ENCODE measurements around the gene FAM25G.

The FAM25G gene

DNA sequence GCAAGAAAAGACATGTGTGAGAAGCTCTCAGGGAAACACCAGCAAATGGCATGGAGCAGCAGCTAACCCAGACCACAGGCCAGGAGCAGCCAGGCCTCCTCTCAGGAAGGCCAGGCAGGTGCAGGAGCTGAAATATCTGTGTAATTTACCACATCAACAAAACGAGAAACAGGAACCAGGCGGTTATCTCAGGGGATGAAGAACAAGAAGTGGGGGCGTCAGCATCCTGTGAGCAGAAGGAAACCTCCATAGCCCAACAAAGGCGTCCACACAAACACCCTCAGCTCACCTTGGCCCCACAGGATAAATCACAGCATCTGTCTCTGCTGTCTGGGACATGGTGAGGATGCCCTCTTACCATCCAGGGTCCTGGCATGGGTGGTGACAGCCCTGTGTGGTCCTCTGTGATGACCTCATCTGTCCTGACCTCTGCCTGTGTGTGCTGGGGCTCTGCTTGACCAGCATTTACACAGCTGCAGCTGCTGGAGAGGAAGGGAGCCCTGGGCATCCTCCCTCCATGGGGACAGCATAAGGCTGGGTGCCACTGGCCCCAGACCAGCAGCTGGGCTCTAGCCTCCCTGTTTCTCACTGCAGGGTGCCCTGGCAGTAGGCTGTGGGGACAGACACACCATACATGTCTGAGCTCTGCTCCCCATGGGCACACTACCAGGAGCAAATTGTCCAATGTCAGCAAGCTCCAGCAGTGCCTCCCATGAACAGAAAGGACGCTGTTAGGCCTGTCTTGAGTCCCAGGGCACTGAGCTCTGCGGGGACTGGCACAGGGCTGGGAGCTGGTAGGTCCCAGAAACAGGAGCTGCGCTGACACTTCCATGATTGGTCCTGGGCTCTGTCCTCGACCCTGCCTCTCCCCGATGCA lies 42.2 kb downstream of the FAM25G start:
- DNase-seq (ENCODE audit: low spot score), result no peak

DNA sequence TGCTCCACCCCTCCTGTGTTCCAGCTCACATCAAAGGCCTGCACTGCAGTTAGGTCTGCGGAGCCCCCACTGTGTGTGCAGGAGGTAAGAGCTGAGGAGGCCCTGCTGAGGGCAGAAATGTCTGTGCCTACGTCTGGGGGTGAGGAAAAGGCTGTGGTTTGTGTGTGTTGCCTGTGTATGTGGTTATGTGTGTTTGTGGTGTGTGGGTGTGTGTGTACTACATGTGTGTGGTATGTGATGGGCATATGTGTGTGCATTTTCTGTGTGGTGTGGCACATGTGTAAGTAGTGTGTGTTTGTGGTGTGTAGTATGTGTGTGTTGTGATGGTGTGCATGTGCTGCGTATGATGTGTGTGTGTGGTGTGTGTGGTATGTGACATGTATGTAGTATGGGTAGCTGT lies 43.8 kb downstream of the FAM25G start:
- no peak for DNase-seq (ENCODE audit: low spot score)

DNA sequence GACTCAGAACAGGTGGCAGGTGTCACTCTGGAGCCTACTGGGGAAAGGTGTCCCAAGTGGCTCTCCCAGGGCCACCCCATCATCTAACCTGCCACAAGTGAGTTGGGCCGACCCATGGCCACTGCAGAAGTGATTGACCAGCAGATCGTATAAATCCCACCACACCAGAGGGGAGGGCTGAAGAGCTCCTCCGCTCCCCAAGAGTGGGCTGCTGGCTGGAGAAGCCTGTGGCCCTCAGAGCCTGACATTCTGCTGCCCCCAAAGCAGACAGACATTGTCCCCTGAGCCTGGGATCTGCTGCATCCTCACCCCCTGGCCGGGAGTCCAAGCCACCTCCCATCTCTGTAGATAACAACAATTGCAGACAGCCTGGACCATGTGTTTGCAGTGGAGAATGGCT lies 44.3 kb downstream of the FAM25G start:
- no peak for DNase-seq (ENCODE audit: low spot score)

DNA sequence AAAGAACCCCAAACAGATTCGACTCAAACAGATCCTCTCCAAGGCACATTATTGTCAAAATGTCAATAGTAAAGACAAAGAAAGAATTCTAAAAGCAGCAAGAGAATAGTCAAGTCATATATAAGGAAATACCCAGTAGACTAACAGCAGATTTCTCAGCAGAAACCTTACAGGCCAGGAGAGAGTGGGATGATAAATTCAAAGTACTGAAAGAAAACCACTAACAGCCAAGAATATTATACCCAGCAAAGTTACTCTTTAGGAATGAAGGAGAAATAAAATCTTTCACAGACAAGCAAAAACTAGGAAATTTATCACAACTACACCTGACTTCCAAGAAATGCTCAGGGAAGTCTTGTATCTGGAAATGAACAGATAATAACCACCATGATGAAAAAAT lies 45.8 kb downstream of the FAM25G start:
- DNase-seq (ENCODE audit: low spot score), result no peak

DNA sequence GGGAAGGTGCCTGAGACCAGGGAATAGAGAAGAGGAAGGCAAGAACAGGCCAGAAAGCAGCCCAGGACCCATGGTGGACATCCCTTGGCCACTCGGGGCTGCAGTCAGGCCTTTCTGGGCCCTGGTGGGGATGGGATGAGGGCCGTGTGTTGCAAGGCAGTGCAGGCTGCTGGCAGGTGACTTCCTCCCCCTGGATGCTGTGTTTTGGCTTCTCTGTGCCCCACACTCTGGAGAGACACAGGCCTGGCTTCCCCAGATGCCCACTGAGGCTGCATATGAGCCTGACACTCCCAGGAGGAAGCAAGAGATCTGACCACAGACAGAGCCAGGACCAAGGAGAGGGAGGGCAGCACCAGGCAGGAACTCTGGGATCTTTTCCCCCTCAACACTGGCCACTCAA lies 47.5 kb downstream of the FAM25G start:
- DNase-seq (ENCODE audit: low spot score), result no peak

DNA sequence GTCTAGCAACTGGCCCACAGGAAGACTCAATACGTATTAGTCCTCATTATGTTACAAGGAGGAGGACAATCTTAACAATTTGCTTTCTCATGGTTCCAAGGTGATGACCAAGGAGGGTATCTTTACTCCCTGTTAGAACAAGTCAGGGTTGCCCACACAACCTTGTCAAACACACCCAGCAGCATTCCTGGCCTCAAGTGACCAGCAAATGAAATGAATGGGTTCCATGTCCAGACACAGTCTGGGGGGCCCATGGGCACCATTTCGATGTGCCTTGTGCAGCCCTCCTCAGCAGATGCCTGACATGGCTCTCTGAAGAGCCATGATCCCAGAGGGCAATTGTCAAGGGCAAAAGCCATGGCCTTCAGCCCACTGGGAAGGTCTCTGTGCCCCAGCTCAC lies 48.4 kb downstream of the FAM25G start:
- DNase-seq (ENCODE audit: low spot score), result no peak

DNA sequence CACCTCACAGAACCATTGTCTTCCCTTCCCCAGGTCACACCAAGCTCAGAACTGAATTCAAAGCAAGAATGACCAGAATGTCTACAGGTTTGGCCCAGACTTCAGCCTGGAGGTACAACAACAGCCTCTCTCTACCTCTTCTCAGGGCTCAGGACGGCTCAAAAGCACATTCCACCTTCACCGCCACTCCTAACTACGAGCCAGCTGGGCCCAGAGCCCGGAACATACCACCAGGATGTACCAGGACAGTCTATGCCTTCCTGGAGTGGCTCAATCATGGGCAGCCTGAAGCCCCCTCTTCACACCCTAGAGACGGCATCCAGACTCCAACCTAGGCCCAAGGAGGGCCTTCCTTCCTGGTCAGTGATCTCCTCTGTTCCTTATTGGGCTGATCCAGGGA lies 49.1 kb downstream of the FAM25G start:
- no peak for DNase-seq (ENCODE audit: low spot score)

DNA sequence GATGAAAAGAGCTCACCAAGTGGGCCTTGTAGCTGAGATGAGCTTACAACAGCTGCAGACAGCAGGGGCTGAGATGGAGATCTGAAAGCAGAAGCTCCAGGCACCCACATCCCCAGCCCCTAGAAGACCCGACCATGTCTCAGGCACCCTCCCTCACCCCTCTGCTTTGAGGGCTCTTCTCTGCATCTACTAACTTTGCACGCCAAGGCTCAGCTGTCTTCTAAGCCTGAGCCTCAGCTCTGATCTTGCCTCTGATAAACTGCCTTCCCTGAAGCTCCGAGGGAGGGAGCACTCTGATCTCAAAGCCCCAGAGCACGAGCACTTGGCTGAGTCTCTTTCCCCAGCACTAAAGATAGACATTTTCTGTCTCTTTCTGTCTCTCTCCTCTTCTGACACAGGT lies 49.6 kb downstream of the FAM25G start:
- DNase-seq (ENCODE audit: low spot score), result no peak

DNA sequence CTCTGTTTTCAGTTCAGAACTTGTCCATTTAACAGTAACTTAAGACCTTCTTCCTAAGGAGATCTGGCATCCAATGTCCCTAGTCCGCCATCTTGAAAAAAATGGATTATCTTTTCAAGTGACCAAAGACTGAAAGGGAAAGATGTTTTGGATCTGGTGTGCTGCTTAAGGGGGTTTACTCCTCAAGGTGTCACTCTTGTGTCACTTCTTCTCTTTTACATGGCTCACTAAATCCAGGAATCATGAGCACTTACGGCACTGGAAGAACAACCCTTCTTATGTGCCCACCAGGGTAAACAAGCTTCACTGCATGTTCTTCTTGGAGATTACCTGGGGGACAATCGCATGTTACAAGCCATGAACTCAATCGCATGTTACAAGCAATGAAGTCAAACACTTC lies 51.3 kb downstream of the FAM25G start:
- no peak for DNase-seq (ENCODE audit: low spot score)

DNA sequence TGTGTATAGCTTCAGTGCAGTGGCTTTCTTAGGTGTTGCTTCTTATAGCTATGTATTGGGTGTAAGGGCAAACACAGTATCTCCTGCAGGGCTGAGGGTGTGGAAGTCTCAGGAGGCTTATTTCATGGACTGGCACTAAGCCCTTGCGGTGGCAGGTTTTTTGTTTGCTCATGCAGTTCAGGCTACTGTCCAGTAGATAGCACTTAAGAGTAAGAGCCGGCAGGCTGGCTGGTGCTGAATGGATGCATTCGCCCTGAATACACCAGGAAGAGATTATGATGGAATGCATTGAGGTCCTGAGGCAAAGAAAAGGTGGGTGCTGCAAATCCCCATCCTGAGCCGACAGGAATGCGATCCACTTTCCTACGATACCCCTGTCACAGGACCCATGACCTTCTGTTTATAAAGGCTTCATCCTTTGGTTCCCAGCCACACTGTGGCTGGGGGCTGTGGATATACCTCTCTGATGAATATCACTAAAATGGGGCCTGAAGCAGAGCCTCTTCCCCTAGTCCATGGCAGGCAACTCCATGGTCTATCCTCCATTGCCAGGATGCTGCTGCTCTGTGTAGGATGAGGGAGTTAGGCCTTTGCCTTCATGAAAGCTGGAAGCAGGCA lies 52.5 kb downstream of the FAM25G start:
- peak; percentile 73 for DNase-seq (ENCODE audit: low spot score)
